GM12878 (cell line): ENCODE data around the gene GCC1. TPM values are rescaled to one million over a fixed set of nuclear protein-coding genes. Genes with fewer than 3 reads are reported as not detected.
A peak's percentile ranks its signal among the peaks of the same experiment; 100 is the strongest.

Experiments
- ATAC-seq: fragments of 200-7000 bp; cut with Tn5 transposase; 3 replicates; pipeline ENCODE4 v1.9.1; 2020; ENCODE audit warnings: mild to moderate bottlenecking, moderate library complexity
- BruUV-seq: library from RNA; stranded (reverse); fragments of 400-500 nt; replicated peaks from 2 replicates; lab custom pipeline; 2021; lab: Mats Ljungman, UMichigan
- CTCF ChIA-PET: fragments of 300-600 bp; sonication (Branson Sonifier 250); formaldehyde crosslinking; extraction: SDS; loops from one replicate; lab custom pipeline; 2021; ENCODE audit warnings: inconsistent platforms; lab: Yijun Ruan, JAX
- POLR2A ChIA-PET: fragments of 350-600 bp; formaldehyde crosslinking; extraction: SDS; loops from one replicate; lab custom pipeline; 2021; ENCODE audit warnings: inconsistent platforms; lab: Charles Lee
- RAD21 ChIA-PET: fragments of 300-600 bp; sonication (Branson Sonifier 250); formaldehyde crosslinking; loops from one replicate; lab custom pipeline; 2023; ENCODE audit warnings: antibody characterized with exemption; ENCODE audit not compliant: unreplicated experiment; lab: Charles Lee
- SMC1A ChIA-PET: fragments of 300-600 bp; sonication (Branson Sonifier 250); formaldehyde crosslinking; loops from one replicate; lab custom pipeline; 2023; ENCODE audit not compliant: unreplicated experiment, uncharacterized antibody; lab: Charles Lee
- DNase-seq: peaks from one replicate; pipeline ENCODE4 v3.0.0-alpha.2; 2011; ENCODE audit warnings: low read depth, low spot score
- FAIRE-seq: peaks from 3 replicates; lab custom pipeline; 2011; peaks lifted over from hg19 to GRCh38; lab: Jason Lieb, UNC
- H2AFZ ChIP-seq: 2 replicates; pipeline ENCODE4 v1.6.0; 2011; ENCODE audit warnings: low read depth, low read length, control low read depth; ENCODE audit not compliant: control insufficient read depth
- H3K27ac ChIP-seq: 2 replicates; pipeline ENCODE4 v1.5.1; 2011; ENCODE audit warnings: control low read depth; ENCODE audit not compliant: control insufficient read depth, insufficient read depth
- H3K27me3 ChIP-seq, 2 experiments: replicated peaks in 1 of 2; 2 replicates each; pipeline versions ENCODE4 v1.6.0 to v1.6.1; 2011; ENCODE audit warnings: low read length in 1 of 2; ENCODE audit not compliant: control insufficient read depth in 2 of 2, insufficient read depth in 2 of 2
- H3K36me3 ChIP-seq, 2 experiments: 2 replicates each; pipeline ENCODE4 v1.5.1; 2011; ENCODE audit warnings: low read length in 1 of 2; ENCODE audit not compliant: control insufficient read depth in 2 of 2, insufficient read depth in 2 of 2
- H3K4me1 ChIP-seq: 2 replicates; pipeline ENCODE4 v1.6.1; 2011; ENCODE audit warnings: mild to moderate bottlenecking, low read length, moderate library complexity, mixed read lengths; ENCODE audit not compliant: control insufficient read depth, insufficient read depth
- H3K4me2 ChIP-seq: 2 replicates; pipeline ENCODE4 v1.6.0; 2011; ENCODE audit warnings: control low read depth; ENCODE audit not compliant: control insufficient read depth, insufficient read depth
- H3K4me3 ChIP-seq: fragments of 200-600 bp; sonication (generic); 2 replicates; pipeline ENCODE4 v1.5.1; 2016
- H3K79me2 ChIP-seq: 2 replicates; pipeline ENCODE4 v1.6.0; 2011; ENCODE audit warnings: low read length; ENCODE audit not compliant: control insufficient read depth, insufficient read depth
- H3K9ac ChIP-seq: 2 replicates; pipeline ENCODE4 v1.8.0; 2011; ENCODE audit warnings: low read length, control low read depth, mixed read lengths; ENCODE audit not compliant: control insufficient read depth, insufficient read depth
- H3K9me3 ChIP-seq: replicated peaks from 3 replicates; pipeline ENCODE4 v1.5.1; 2011; ENCODE audit warnings: mild to moderate bottlenecking, low read length; ENCODE audit not compliant: control insufficient read depth, insufficient read depth
- H4K20me1 ChIP-seq: 2 replicates; pipeline ENCODE4 v1.6.0; 2011; ENCODE audit not compliant: control insufficient read depth, insufficient read depth
- CTCF ChIP-seq, 3 experiments: IDR thresholded peaks in 2 of 3; conservative IDR thresholded peaks in 1 of 3; 2 replicates each; pipeline ENCODE4 v1.5.1; 2011; ENCODE audit warnings: low read depth in 3 of 3, low read length in 3 of 3, mild to moderate bottlenecking in 3 of 3, control low read depth in 2 of 3, moderate library complexity in 2 of 3, inconsistent platforms in 1 of 3, mixed read lengths in 1 of 3; ENCODE audit not compliant: control insufficient read depth in 2 of 3, insufficient read depth in 1 of 3; ENCODE audit errors: extremely low read depth in 1 of 3
- PAX8 ChIP-seq: fragments of 450-650 bp; IDR thresholded peaks from 2 replicates; pipeline ENCODE4 v1.6.1; 2017; ENCODE audit warnings: mild to moderate bottlenecking, moderate library complexity
- ZNF24 ChIP-seq: fragments of 450-650 bp; IDR thresholded peaks from 2 replicates; pipeline ENCODE4 v1.6.1; 2017; ENCODE audit warnings: antibody characterized with exemption, mild to moderate bottlenecking
- WGBS: methylation state at CpG from one replicate; pipeline ENCODE4 v1.1.6; 2016; ENCODE audit warnings: low lambda C conversion rate; ENCODE audit not compliant: insufficient replicate concordance, insufficient coverage; ENCODE audit errors: missing lambda C conversion rate; 5-methylcytosine and 5-hydroxymethylcytosine counted together
- in situ Hi-C: fragments of 300-500 bp; cut with MboI; formaldehyde crosslinking; loops from 9 replicates; pipeline ENCODE4 v1.14.3; 2018; ENCODE audit warnings: mixed read lengths
- intact Hi-C: fragments of 100-400 bp; cut with micrococcal nuclease; formaldehyde crosslinking; loops from one replicate; pipeline ENCODE4 v1.14.2; 2022; ENCODE audit not compliant: unreplicated experiment
- polyA plus RNA-seq, 11 experiments: library from polyadenylated mRNA; depleted of rRNA in 4 of 11; unstranded in 6 of 11; stranded (reverse) in 5 of 11; fragments of >200 nt; fragmentation: Nextera tagmentation in 4 of 11; fragmentation: Illumina TruSeq in 1 of 11; extraction: Ambion mirVana in 4 of 11; extraction: Trizol in 1 of 11; gene quantifications; 1 replicate in 1 of 11; 2 replicates in 10 of 11; pipeline versions ENCODE4 v1.2.1 to v1.2.3, GENCODE V29; 2011 to 2016; ENCODE audit warnings: inconsistent platforms in 2 of 11, missing spikeins in 2 of 11, low read depth in 1 of 11
- total RNA-seq, 4 experiments: library from RNA; depleted of rRNA in 3 of 4; stranded (reverse); fragments of >200 nt in 3 of 4; fragmentation: Illumina TruSeq in 1 of 4; extraction: Trizol in 1 of 4; gene quantifications; 2 replicates each; pipeline versions ENCODE4 v1.2.1 to v1.2.3, GENCODE V29; 2013 to 2021

GCC1 gene
- total and polyA plus RNA-seq, 10 of the 15 experiments (the other 5 are each of a cell fraction or from before 2014, with no cell fraction given): 1.8 to 17.2 (median 9.0) TPM

GRCh38 chr7:127578036-127578684 lies 7.2 kb downstream of the GCC1 start:
- TF ChIP-seq CTCF (IDR thresholded peaks at IDR 0.05 in 2 of 3, conservative IDR thresholded peaks at IDR 0.05 in 1 of 3; ENCODE audit: control insufficient read depth in 2 of 3, extremely low read depth in 1 of 3, insufficient read depth in 1 of 3, low read depth in 3 of 3, low read length in 3 of 3) (peak; percentile 22 to 35 (median 25); a peak in 3 of 6 replicates), ZNF24 (no peak), PAX8 (no peak)
- no TSS peak for BruUV-seq
- RAD21 ChIA-PET: no interaction called here

More at GRCh38 chr7:127578036-127578684, 7.2 kb downstream of the GCC1 start:
- Histone ChIP-seq H3K4me3 (no peak overlapping the region), H3K79me2 (no peaks in the 10 kb centered on the region; the same call in 1 of the 2 replicates), H4K20me1 (no peaks in the 10 kb centered on the region; the same call in 1 of the 2 replicates), H3K9ac (no peak overlapping the region), H2AFZ (no peak overlapping the region), H3K27me3 (no peaks in the 10 kb centered on the region), H3K4me2 (no peak overlapping the region), H3K4me1 (no peaks in the 10 kb centered on the region), H3K36me3 (peaks cover 3 to 7% of the 10 kb centered on the region in 2 experiments; a peak in 3 of 4 replicates), H3K9me3 (no peaks in the 10 kb centered on the region), H3K27ac (no peak overlapping the region)
- in situ Hi-C loops (no loop called here), intact Hi-C loops (no loop called here)
- DNase-seq (no peak), FAIRE-seq (no peak), ATAC-seq (peak; percentile 40; the same call in 1 of the 3 replicates)
- ChIA-PET SMC1A (no interaction called here), CTCF (interaction anchor here (0.5 kb wide), 1 partner anchor 896 kb away, joined by 3 read pairs; no protein-coding TSS in a partner anchor), POLR2A (no interaction called here)
- WGBS: 90% methylated on average over 5 of the region's 5 CpGs
